ENCODE results near the gene TTC33. TPM values are rescaled to one million over a fixed set of nuclear protein-coding genes. Genes with fewer than 3 reads are reported as not detected.

Gene TTC33
- total and polyA plus RNA-seq, 2 of the 4 experiments (the other 2 are of a cell fraction) = 3.1 to 8.1 TPM

DNA sequence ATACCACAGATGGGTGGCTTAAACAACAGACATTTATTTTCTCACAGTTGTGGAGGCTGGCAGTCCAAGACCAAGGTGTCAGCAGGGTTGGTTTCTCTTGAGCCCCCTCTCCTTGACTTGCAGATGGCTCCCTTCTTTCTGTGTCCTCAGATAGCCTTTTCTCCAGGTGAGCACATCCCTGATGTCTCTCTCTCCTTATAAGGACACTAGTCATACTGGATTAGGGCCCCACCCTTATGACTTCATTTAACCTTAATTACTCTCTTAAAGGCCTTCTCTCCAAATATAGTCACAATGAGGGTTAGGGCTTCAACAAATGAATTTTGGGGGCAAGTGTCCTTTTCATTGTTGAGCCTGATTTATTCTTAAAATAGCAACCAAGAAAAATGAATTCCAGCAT, 61.3 kb downstream of the TTC33 start:
- H2AK9ac ChIP-seq (replicated peaks; ENCODE audit: low read depth, low read length, poor library complexity) = no peak overlapping the region
- no peak overlapping the region for H3K23ac ChIP-seq (ENCODE audit: low read depth, low read length)
- H4K5ac ChIP-seq (ENCODE audit: low read depth, low read length) = no peak overlapping the region
- H2BK20ac ChIP-seq (ENCODE audit: low read depth, low read length) = no peak overlapping the region
- H2AK5ac ChIP-seq (ENCODE audit: low read depth, low read length) = no peak overlapping the region
- H3K79me1 ChIP-seq (ENCODE audit: low read depth in 1 of 2, low read length in 2 of 2) = peaks cover 3 to 18% of the 10 kb centered on the region in 2 experiments; a peak in 3 of 4 replicates
- H4K91ac ChIP-seq (ENCODE audit: insufficient read depth, low read depth, low read length) = no peak overlapping the region
- H2BK15ac ChIP-seq (ENCODE audit: low read depth, low read length) = no peak overlapping the region
- H3K9me1 ChIP-seq (ENCODE audit: insufficient read depth, low read length) = peaks cover 3% of the 10 kb centered on the region; the same call in 1 of the 2 replicates
- no peak overlapping the region for H3K18ac ChIP-seq (ENCODE audit: low read depth, low read length)
- no peaks in the 10 kb centered on the region for H3K27me3 ChIP-seq (ENCODE audit: control insufficient read depth, insufficient read depth, low read length)
- no peak overlapping the region for H3K14ac ChIP-seq (replicated peaks; ENCODE audit: low read depth, low read length)
- H4K20me1 ChIP-seq (ENCODE audit: insufficient read depth, low read length) = no peaks in the 10 kb centered on the region
- H2BK5ac ChIP-seq (ENCODE audit: low read depth, low read length, poor library complexity, severe bottlenecking) = no peak overlapping the region
- H3K4me2 ChIP-seq (ENCODE audit: low read depth, low read length) = no peak overlapping the region
- TF ChIP-seq, protein P1, sequence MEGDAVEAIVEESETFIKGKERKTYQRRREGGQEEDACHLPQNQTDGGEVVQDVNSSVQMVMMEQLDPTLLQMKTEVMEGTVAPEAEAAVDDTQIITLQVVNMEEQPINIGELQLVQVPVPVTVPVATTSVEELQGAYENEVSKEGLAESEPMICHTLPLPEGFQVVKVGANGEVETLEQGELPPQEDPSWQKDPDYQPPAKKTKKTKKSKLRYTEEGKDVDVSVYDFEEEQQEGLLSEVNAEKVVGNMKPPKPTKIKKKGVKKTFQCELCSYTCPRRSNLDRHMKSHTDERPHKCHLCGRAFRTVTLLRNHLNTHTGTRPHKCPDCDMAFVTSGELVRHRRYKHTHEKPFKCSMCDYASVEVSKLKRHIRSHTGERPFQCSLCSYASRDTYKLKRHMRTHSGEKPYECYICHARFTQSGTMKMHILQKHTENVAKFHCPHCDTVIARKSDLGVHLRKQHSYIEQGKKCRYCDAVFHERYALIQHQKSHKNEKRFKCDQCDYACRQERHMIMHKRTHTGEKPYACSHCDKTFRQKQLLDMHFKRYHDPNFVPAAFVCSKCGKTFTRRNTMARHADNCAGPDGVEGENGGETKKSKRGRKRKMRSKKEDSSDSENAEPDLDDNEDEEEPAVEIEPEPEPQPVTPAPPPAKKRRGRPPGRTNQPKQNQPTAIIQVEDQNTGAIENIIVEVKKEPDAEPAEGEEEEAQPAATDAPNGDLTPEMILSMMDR (conservative IDR thresholded peaks at IDR 0.05; ENCODE audit: low read depth, low read length) = no peak
- no peak for TF ChIP-seq RCOR1 (IDR thresholded peaks at IDR 0.05; ENCODE audit: insufficient replicate concordance, low read length)
- TF ChIP-seq BHLHE40 (IDR thresholded peaks at IDR 0.05; ENCODE audit: low read depth, low read length) = no peak
- no peak for TF ChIP-seq RAD21 (IDR thresholded peaks at IDR 0.05; ENCODE audit: low read length)
- TF ChIP-seq POLR2A (IDR thresholded peaks at IDR 0.05; ENCODE audit: low read depth, low read length) = no peak
- TF ChIP-seq MAZ (IDR thresholded peaks at IDR 0.05; ENCODE audit: borderline replicate concordance, low read depth, low read length) = no peak
- TF ChIP-seq, protein P2, sequence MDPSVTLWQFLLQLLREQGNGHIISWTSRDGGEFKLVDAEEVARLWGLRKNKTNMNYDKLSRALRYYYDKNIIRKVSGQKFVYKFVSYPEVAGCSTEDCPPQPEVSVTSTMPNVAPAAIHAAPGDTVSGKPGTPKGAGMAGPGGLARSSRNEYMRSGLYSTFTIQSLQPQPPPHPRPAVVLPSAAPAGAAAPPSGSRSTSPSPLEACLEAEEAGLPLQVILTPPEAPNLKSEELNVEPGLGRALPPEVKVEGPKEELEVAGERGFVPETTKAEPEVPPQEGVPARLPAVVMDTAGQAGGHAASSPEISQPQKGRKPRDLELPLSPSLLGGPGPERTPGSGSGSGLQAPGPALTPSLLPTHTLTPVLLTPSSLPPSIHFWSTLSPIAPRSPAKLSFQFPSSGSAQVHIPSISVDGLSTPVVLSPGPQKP (IDR thresholded peaks at IDR 0.05; ENCODE audit: borderline replicate concordance, low read depth, low read length) = no peak
- TF ChIP-seq, protein P3, sequence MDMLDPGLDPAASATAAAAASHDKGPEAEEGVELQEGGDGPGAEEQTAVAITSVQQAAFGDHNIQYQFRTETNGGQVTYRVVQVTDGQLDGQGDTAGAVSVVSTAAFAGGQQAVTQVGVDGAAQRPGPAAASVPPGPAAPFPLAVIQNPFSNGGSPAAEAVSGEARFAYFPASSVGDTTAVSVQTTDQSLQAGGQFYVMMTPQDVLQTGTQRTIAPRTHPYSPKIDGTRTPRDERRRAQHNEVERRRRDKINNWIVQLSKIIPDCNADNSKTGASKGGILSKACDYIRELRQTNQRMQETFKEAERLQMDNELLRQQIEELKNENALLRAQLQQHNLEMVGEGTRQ (IDR thresholded peaks at IDR 0.05; ENCODE audit: low read depth, low read length) = no peak
- no peak for TF ChIP-seq RFX5 (IDR thresholded peaks at IDR 0.05; ENCODE audit: low read depth, low read length)
- TF ChIP-seq FOS (IDR thresholded peaks at IDR 0.05; ENCODE audit: low read depth, low read length) = no peak
- H3K27ac ChIP-seq (ENCODE audit: insufficient read depth, low read length) = no peak overlapping the region
- ChIA-PET POLR2A (ENCODE audit: unreplicated experiment) (no interaction called here), CTCF (no interaction called here)
- no peak overlapping the region for H3K56ac ChIP-seq (ENCODE audit: extremely low read depth, insufficient read depth, low read length)
- no peak overlapping the region for H3K9ac ChIP-seq (ENCODE audit: low read depth, low read length)
- in situ Hi-C loops (cut with MboI; ENCODE audit: low sequenced_read_pairs) (no loop called here), intact Hi-C loops (cut with micrococcal nuclease) (no loop called here), dilution Hi-C loops (cut with HindIII; ENCODE audit: low sequenced_read_pairs, unreplicated experiment) (no loop called here)
- H3K36me3 ChIP-seq (ENCODE audit: control insufficient read depth, insufficient read depth, low read length) = peaks cover 5% of the 10 kb centered on the region
- no peak for DNase-seq
- ATAC-seq (ENCODE audit: low read depth) = no peak
- peaks cover 2% of the 10 kb centered on the region; the same call in 1 of the 2 replicates for H3K9me3 ChIP-seq (ENCODE audit: control insufficient read depth, insufficient read depth, low read length)
- no peak overlapping the region for H4K8ac ChIP-seq (ENCODE audit: low read depth in 2 of 2, low read length in 2 of 2)
- no peak overlapping the region for H3K4me3 ChIP-seq (ENCODE audit: insufficient read depth, low read depth, low read length)
- no peak overlapping the region for H2BK120ac ChIP-seq (ENCODE audit: low read depth, low read length)
- no TSS peak for BruUV-seq (replicated peaks)
- H3K4me1 ChIP-seq (ENCODE audit: control insufficient read depth, insufficient read depth, low read length) = peaks cover 3% of the 10 kb centered on the region
- H3K4ac ChIP-seq (ENCODE audit: low read depth, low read length) = no peak overlapping the region
- no peak overlapping the region for H2AFZ ChIP-seq (replicated peaks; ENCODE audit: low read length, poor library complexity)

All from IMR-90 (cell line).